Measurements from ENCODE around the gene JPH4. TPM values are rescaled to one million over a fixed set of nuclear protein-coding genes. Genes with fewer than 3 reads are reported as not detected.

Gene JPH4
- total RNA-seq, 1 experiment from 2014 or later, result not detected

DNA sequence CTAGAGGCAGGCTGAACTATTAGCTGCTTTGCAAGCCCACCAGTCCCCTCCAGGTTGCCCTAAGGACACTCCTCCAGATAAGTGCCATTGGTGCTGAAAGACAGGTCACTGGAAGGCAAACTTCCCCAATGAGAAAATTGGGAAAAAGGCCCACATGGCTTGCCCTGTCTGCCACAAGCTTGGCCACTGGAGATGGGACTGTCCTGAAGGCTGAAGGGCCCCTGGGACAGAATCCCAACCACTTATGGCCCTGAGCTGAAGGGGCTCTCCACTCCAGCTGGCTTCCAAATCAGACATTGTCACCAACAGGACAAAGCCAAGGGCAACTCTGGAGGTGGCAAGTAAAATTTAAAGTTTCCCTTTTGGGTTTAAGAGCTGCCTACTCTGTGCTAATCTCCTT is 45.4 kb upstream of the JPH4 start:
- H3K4me3 Mint-ChIP-seq (ENCODE audit: unreplicated experiment), result no peak overlapping the region
- CTCF ChIA-PET, result interaction anchor here (0.5 to 1.3 kb wide), 4 partner anchors 8 to 484 kb away, joined by 3 to 4 read pairs (median 3); no protein-coding TSS in a partner anchor

DNA sequence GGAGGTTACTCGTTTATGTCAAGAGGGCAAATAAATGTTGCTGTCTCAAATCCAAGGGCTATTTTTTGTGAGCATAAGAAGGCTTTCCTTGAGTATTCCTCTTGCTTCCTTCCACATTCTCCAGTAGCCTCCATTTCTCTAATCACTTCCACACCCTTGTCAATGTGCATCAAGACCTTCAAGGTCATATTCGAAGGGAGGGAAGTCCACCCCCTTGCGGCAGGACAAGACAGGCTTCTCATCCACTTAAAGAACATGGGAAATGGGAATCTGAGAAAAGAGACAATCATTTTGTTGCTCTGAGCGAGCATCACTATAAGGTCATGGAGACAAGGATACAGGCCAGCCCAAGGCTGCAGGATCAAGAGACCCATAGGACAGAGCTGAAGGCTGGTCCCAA is 44.4 kb upstream of the JPH4 start:
- no peaks in the 10 kb centered on the region for H3K36me3 Mint-ChIP-seq (ENCODE audit: insufficient read depth, unreplicated experiment)
- H3K27ac Mint-ChIP-seq (ENCODE audit: low read depth, unreplicated experiment), result no peak overlapping the region
- POLR2A ChIA-PET, result no interaction called here
- TF ChIP-seq, protein P1, sequence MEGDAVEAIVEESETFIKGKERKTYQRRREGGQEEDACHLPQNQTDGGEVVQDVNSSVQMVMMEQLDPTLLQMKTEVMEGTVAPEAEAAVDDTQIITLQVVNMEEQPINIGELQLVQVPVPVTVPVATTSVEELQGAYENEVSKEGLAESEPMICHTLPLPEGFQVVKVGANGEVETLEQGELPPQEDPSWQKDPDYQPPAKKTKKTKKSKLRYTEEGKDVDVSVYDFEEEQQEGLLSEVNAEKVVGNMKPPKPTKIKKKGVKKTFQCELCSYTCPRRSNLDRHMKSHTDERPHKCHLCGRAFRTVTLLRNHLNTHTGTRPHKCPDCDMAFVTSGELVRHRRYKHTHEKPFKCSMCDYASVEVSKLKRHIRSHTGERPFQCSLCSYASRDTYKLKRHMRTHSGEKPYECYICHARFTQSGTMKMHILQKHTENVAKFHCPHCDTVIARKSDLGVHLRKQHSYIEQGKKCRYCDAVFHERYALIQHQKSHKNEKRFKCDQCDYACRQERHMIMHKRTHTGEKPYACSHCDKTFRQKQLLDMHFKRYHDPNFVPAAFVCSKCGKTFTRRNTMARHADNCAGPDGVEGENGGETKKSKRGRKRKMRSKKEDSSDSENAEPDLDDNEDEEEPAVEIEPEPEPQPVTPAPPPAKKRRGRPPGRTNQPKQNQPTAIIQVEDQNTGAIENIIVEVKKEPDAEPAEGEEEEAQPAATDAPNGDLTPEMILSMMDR (IDR thresholded peaks at IDR 0.05; ENCODE audit: unreplicated experiment), result no peak
- H3K27me3 Mint-ChIP-seq (ENCODE audit: insufficient read depth, unreplicated experiment), result peaks cover 52% of the 10 kb centered on the region
- CTCF ChIA-PET, result interaction anchor here (1.1 to 3.8 kb wide), 3 partner anchors 9 to 288 kb away, joined by 3 to 23 read pairs (median 3); no protein-coding TSS in a partner anchor
- DNase-seq (ENCODE audit: unreplicated experiment), result no peak
- no peaks in the 10 kb centered on the region for H3K4me1 Mint-ChIP-seq (ENCODE audit: insufficient read depth, unreplicated experiment)
- peaks cover 13% of the 10 kb centered on the region for H3K9me3 Mint-ChIP-seq (ENCODE audit: unreplicated experiment)
- no peak overlapping the region for H3K4me3 Mint-ChIP-seq (ENCODE audit: unreplicated experiment)
- intact Hi-C loops (cut with micrococcal nuclease), result no loop called here
- no TSS peak for BruUV-seq (replicated peaks)

More for the DNA sequence above, 45.4 kb upstream of the JPH4 start:
- no TSS peak for BruUV-seq (replicated peaks)
- Mint-ChIP-seq H3K9me3 (ENCODE audit: unreplicated experiment) (peaks cover 13% of the 10 kb centered on the region), H3K36me3 (ENCODE audit: insufficient read depth, unreplicated experiment) (no peaks in the 10 kb centered on the region), H3K27me3 (ENCODE audit: insufficient read depth, unreplicated experiment) (peaks cover 42% of the 10 kb centered on the region), H3K27ac (ENCODE audit: low read depth, unreplicated experiment) (no peak overlapping the region), H3K4me1 (ENCODE audit: insufficient read depth, unreplicated experiment) (no peaks in the 10 kb centered on the region)
- POLR2A ChIA-PET, result no interaction called here
- TF ChIP-seq, protein P1 (IDR thresholded peaks at IDR 0.05; ENCODE audit: unreplicated experiment), result no peak
- intact Hi-C loops (cut with micrococcal nuclease), result no loop called here
- no peak for DNase-seq (ENCODE audit: unreplicated experiment)

DNA sequence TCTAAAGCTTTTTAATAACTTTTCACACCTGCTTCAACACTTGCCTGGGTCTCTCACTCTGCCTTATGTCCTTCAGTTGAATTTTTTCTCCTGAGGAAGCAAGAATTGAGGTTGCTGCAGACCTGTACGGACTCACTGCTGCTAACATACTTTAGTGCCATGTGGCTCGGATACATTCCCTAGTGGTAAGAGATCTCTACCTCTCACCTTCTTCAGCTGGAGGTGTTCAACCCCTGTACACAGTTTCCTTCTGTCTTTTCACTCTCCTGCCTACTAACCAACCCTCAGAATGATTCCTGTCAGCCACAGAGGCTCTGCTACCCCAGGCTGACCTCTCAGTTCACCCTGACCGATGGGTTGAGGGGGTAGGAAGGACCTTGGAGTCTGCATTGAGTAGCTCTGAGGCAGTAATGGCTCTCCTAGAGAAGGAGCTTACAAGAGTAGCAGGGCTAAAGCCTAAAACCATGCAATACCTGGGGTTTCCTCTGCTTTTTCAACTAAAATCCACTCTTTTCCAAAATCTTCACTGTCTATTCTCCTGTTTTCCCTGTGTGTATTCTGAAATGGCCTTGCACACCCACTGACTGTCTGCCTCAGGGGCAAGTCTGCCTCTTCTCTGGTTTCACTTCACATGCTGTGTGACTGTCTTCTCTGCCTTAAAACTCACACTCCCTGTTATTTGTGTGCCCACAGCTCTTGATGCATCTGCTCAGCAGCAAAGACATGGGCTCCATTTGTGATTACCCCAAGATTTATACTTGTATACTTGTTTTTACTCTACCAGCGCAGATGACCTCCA is 43.5 kb upstream of the JPH4 start:
- Mint-ChIP-seq H3K27me3 (ENCODE audit: insufficient read depth, unreplicated experiment) (peaks cover 53% of the 10 kb centered on the region), H3K36me3 (ENCODE audit: insufficient read depth, unreplicated experiment) (no peaks in the 10 kb centered on the region), H3K4me1 (ENCODE audit: insufficient read depth, unreplicated experiment) (no peaks in the 10 kb centered on the region), H3K27ac (ENCODE audit: low read depth, unreplicated experiment) (no peak overlapping the region), H3K9me3 (ENCODE audit: unreplicated experiment) (peaks cover 13% of the 10 kb centered on the region), H3K4me3 (ENCODE audit: unreplicated experiment) (no peak overlapping the region)
- TF ChIP-seq, protein P1 (IDR thresholded peaks at IDR 0.05; ENCODE audit: unreplicated experiment), result no peak
- intact Hi-C loops (cut with micrococcal nuclease), result no loop called here
- CTCF ChIA-PET, result interaction anchor here (1.3 to 3.8 kb wide), 2 partner anchors 10 to 289 kb away, joined by 3 to 23 read pairs; no protein-coding TSS in a partner anchor
- BruUV-seq (replicated peaks), result no TSS peak
- POLR2A ChIA-PET, result no interaction called here
- no peak for DNase-seq (ENCODE audit: unreplicated experiment)

DNA sequence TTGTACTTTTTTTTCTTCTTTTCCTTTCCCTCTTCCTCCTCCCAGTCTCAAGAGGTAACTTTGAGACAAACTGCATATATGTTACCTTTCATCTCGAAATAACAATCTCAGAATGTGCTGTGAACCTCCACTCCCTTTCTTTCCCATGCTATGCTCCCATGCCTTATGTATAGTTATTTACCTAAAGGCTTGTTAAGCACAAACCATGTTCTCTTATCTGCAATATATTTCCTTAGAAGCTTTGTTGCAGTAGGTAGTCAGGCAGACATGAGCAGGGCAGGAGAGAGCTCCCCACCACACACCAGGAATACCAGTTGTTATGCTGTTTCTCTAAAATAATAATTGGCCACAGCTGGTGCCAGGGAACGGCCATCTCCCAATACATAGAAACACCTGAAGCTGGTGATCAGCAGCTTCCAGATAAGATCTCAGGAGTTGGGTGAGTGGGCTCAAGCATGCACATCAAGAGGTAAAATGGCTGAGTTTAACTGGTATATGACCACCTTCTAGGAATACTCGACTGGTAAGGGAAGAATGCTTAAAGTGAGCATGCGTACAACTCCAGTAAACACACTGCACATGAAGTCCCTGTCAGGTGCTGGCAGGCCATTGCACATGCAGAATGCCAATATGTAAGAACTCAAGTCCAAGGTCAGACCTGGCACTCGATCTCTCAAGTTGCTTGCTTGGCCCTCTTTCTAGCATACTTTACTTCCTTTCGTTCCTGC is 42.8 kb upstream of the JPH4 start:
- no peaks in the 10 kb centered on the region for H3K36me3 Mint-ChIP-seq (ENCODE audit: insufficient read depth, unreplicated experiment)
- no peak overlapping the region for H3K27ac Mint-ChIP-seq (ENCODE audit: low read depth, unreplicated experiment)
- intact Hi-C loops (cut with micrococcal nuclease), result no loop called here
- CTCF ChIA-PET, result interaction anchor here (1.0 to 3.8 kb wide), 4 partner anchors 11 to 290 kb away, joined by 3 to 23 read pairs (median 3); no protein-coding TSS in a partner anchor
- no peaks in the 10 kb centered on the region for H3K4me1 Mint-ChIP-seq (ENCODE audit: insufficient read depth, unreplicated experiment)
- DNase-seq (ENCODE audit: unreplicated experiment), result no peak
- H3K27me3 Mint-ChIP-seq (ENCODE audit: insufficient read depth, unreplicated experiment), result peaks cover 53% of the 10 kb centered on the region
- no peak overlapping the region for H3K4me3 Mint-ChIP-seq (ENCODE audit: unreplicated experiment)
- H3K9me3 Mint-ChIP-seq (ENCODE audit: unreplicated experiment), result peaks cover 13% of the 10 kb centered on the region
- BruUV-seq (replicated peaks), result no TSS peak
- TF ChIP-seq, protein P1 (IDR thresholded peaks at IDR 0.05; ENCODE audit: unreplicated experiment), result no peak
- POLR2A ChIA-PET, result interaction anchor here (0.7 kb wide), 1 partner anchor 292 kb away, joined by 3 read pairs; no protein-coding TSS in a partner anchor
